Upper lobe of left lung (tissue), 4 donors: ENCODE results near the gene CCNJL.

Experiments used
- CTCF ChIP-seq, 6 experiments: fragments of 450-650 bp in 4 of 6; fragments of 200-600 bp in 2 of 6; sonication (generic) in 2 of 6; IDR thresholded peaks; one replicate each; pipeline ENCODE4 v1.5.1; 2016 to 2019; ENCODE audit warnings: antibody characterized with exemption in 6 of 6
- POLR2A ChIP-seq, 4 donors: fragments of 450-650 bp; IDR thresholded peaks; one replicate each; pipeline ENCODE4 v1.5.1; 2016 to 2017; ENCODE audit warnings: antibody characterized with exemption in 4 of 4, mild to moderate bottlenecking in 2 of 4

- TF ChIP-seq CTCF (IDR thresholded peaks at IDR 0.05), result peak in 1 of 6 experiments; percentile 22
- TF ChIP-seq POLR2A (IDR thresholded peaks at IDR 0.05), result no peak
Observed at GRCh38 chr5:160266752-160267345, 45.5 kb downstream of the CCNJL start.
